ENCODE data around the gene MIER2. TPM values are rescaled to one million over a fixed set of nuclear protein-coding genes. Genes with fewer than 3 reads are reported as not detected.

Gene MIER2
- total RNA-seq, 4 donors from 2014 or later: 11.6 to 26.4 (median 18.9) TPM

GRCh38 chr19:325937-326565, 18.5 kb downstream of the MIER2 start:
- intact Hi-C loops (cut with DNase I): no loop called here
- no peak for DNase-seq (ENCODE audit: extremely low spot score)
- Histone ChIP-seq H3K27ac (replicated peaks in 1 of 4) (no peak overlapping the region), H3K4me1 (peaks cover 0 to 5% (median 0%) of the 10 kb centered on the region in 4 donors), H3K27me3 (no peaks in the 10 kb centered on the region), H3K9me3 (peaks cover 0 to 9% (median 0%) of the 10 kb centered on the region in 4 donors), H3K4me3 (no peak overlapping the region), H3K36me3 (peaks cover 64 to 100% (median 94%) of the 10 kb centered on the region in 4 donors)
- WGBS: 93% methylated on average over 33 of the region's 33 CpGs
- TF ChIP-seq POLR2A (IDR thresholded peaks at IDR 0.05; ENCODE audit: low read depth): no peak
- TF ChIP-seq POLR2AphosphoS5 (IDR thresholded peaks at IDR 0.05): no peak
- no peak for TF ChIP-seq EP300 (IDR thresholded peaks at IDR 0.05)
- TF ChIP-seq CTCF (IDR thresholded peaks at IDR 0.05): no peak

GRCh38 chr19:325173-325936, 19.2 kb downstream of the MIER2 start:
- Histone ChIP-seq H3K27me3 (no peaks in the 10 kb centered on the region), H3K27ac (replicated peaks in 1 of 4) (no peak overlapping the region), H3K36me3 (peaks cover 59 to 100% (median 94%) of the 10 kb centered on the region in 4 donors), H3K4me3 (no peak overlapping the region), H3K9me3 (peaks cover 0 to 9% (median 0%) of the 10 kb centered on the region in 4 donors), H3K4me1 (peaks cover 0 to 5% (median 0%) of the 10 kb centered on the region in 4 donors)
- WGBS: 91% methylated on average over 17 of the region's 24 CpGs
- no peak for TF ChIP-seq POLR2AphosphoS5 (IDR thresholded peaks at IDR 0.05)
- no peak for TF ChIP-seq POLR2A (IDR thresholded peaks at IDR 0.05; ENCODE audit: low read depth)
- no peak for TF ChIP-seq EP300 (IDR thresholded peaks at IDR 0.05)
- no peak for TF ChIP-seq CTCF (IDR thresholded peaks at IDR 0.05)
- DNase-seq (ENCODE audit: extremely low spot score): no peak
- intact Hi-C loops (cut with DNase I): no loop called here

- intact Hi-C loops (cut with DNase I): no loop called here
- Histone ChIP-seq H3K4me1 (peaks cover 0 to 5% (median 0%) of the 10 kb centered on the region in 4 donors), H3K36me3 (peaks cover 52 to 100% (median 92%) of the 10 kb centered on the region in 4 donors), H3K27ac (replicated peaks in 1 of 4) (no peak overlapping the region), H3K4me3 (no peak overlapping the region), H3K9me3 (peaks cover 0 to 9% (median 0%) of the 10 kb centered on the region in 4 donors), H3K27me3 (no peaks in the 10 kb centered on the region)
- no peak for DNase-seq (ENCODE audit: extremely low spot score)
- 96% methylated on average over 7 of the region's 8 CpGs for WGBS
- TF ChIP-seq EP300 (IDR thresholded peaks at IDR 0.05) (no peak), CTCF (IDR thresholded peaks at IDR 0.05) (no peak), POLR2A (IDR thresholded peaks at IDR 0.05; ENCODE audit: low read depth) (no peak), POLR2AphosphoS5 (IDR thresholded peaks at IDR 0.05) (no peak)
Measured at GRCh38 chr19:324716-325115, 19.9 kb downstream of the MIER2 start.

GRCh38 chr19:322616-323015, 22.0 kb downstream of the MIER2 start:
- Histone ChIP-seq H3K27me3 (no peaks in the 10 kb centered on the region), H3K4me1 (peaks cover 0 to 5% (median 0%) of the 10 kb centered on the region in 4 donors), H3K9me3 (peaks cover 0 to 6% (median 2%) of the 10 kb centered on the region in 4 donors), H3K36me3 (peaks cover 31 to 97% (median 82%) of the 10 kb centered on the region in 4 donors), H3K27ac (replicated peaks in 1 of 4) (no peak overlapping the region), H3K4me3 (no peak overlapping the region)
- intact Hi-C loops (cut with DNase I): no loop called here
- TF ChIP-seq CTCF (IDR thresholded peaks at IDR 0.05) (no peak), POLR2AphosphoS5 (IDR thresholded peaks at IDR 0.05) (no peak), POLR2A (IDR thresholded peaks at IDR 0.05; ENCODE audit: low read depth) (no peak), EP300 (IDR thresholded peaks at IDR 0.05) (no peak)
- no peak for DNase-seq (ENCODE audit: extremely low spot score)
- WGBS: 97% methylated on average over 13 of the region's 13 CpGs
